ENCODE data around the gene DLEC1.

The DLEC1 gene

DNA sequence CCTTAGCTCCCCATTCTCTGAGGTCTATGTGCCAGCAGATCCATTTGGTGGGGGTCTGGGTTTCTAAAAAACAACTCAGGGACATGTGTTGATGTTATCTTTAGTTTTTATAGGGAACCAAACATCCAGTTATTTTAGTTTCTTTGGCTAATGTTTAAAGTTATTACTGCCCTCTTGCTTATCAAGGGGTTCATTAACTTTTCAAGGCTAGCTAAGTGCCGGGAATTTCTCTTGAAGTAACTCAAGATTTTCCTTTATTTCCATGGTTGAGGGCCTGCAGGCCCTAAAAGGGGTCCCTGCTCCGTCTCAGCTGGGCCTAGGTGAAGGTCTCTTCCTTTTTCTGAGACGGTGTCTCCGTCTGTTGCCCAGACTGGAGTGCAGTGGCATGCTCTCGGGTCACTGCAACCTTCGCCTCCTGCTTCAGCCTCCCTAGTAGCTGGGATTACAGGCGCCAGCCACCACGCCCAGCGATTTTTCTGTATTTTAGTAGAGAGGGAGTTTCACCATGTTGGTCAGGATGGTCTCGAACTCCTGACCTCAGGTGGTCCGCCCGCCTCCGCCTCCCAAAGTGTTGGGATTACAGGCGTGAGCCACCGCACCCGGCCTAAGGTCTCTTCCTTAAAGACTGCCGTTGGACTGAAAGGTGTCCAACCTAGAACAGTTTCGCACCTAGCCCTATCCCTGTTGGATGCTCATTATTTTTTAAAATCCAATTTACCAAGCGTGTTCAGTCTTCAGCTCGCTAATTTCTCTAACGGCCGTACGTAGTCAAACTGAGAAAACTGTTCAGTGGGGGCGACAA is 125.0 kb downstream of the DLEC1 start:
- no peak for DNase-seq

DNA sequence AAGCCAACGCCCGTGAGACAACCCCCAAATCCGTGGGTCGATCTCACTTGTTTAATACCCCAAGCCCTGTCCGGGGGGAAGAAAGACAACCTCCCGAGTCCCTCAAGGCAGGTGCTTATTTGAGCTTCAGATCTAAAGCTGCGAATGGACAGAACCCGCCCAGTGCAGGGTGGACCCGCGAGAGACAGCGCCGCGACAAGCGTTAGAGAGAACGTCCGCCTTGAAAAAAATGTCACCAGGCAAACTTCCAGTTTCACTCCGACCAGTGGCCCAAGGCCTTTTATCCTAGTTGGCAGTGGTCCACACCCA is 125.6 kb downstream of the DLEC1 start:
- no peak for DNase-seq

DNA sequence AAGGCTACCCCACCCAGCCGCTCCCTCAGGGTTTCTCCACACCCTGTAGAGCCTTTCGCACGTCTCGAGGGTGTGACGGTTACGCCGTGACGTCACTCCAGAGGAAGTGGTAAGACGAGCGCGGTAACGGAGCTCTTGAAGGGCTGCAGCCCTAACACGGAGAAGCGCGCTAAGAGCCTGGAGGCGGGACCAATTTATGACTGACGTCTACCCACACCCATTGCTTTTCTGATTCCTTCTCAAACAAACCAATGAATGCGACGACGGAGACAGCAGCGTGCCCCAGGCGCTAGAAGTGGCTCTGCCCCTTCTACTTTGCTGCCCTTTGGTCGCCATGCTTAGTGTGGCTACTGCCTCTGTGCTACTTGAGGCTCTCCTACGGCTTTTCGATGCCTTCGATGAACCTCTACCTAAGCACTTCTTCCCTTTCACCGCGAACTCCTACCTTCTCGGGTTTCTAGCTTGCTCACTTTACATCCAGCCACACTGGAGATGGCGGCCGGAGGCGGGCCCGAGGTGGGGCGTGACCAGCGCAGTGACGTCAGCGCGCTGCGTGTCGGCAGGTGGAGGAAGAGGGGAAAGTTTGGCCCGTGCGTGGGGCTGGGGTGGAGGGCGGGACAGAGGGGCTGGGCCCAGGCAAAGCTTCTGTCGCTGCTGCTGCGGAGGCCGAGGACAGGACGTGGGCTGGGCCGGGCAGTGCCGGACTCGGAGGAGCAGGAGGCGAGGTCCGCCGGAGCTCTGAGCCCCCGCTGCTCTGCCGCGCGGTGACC is 126.1 kb downstream of the DLEC1 start, which contains the start of gene OXSR1:
TSS of gene OXSR1 (plus strand) at position 586 of the 770 bp plus-strand sequence. CDS start 340 bp downstream, outside the sequence.
- DNase-seq: peak; percentile 98

DNA sequence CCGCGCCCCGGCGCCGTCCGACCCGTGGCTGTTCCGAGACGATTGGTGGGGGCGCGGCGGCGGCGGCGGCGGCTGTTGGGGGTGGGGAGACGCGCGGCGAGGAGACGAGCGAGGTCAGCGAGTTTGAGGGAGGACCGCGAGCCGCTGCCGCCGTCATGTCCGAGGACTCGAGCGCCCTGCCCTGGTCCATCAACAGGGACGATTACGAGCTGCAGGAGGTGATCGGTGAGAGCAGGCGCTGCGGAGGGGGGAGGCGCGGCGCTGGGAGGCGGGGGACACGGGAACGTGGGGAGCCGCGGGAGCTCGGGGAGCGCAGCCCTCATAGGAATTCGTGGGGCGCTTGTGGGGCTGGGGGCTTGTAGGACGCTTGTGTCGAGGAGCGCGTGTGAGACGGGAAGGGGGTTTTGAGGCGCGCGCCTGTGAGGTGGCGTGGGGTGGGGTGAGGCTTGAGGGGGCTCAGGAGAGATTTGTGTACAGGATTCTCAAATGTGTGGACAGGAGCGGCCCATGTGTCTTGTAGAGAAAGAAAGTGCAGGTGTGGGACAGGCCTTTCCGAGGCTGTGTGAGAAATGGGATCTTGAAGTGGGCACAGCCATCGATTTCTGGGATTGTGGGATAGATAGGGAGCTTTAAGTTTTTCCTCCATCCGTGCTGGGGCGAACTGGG is 126.8 kb downstream of the DLEC1 start:
- DNase-seq: no peak

DNA sequence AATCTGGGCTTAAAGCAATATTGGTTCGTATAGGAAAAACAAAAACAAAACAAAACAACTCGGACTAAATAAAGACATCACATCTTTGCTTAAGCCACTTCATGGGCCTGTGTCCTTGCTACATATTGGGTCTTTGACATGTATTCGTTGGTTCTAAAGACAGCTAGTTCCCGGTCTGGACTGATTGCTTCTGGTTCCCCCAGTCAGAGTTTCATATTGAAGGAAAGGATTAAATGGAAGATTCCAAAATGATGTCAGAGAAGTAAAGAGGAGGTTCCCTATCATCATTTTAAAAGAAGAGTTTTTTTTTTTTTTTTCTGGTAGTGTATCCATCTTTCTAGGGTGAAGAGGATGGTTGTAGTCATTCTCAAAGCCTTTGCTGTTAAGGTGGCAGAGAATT is 128.6 kb downstream of the DLEC1 start:
- no peak for DNase-seq

DNA sequence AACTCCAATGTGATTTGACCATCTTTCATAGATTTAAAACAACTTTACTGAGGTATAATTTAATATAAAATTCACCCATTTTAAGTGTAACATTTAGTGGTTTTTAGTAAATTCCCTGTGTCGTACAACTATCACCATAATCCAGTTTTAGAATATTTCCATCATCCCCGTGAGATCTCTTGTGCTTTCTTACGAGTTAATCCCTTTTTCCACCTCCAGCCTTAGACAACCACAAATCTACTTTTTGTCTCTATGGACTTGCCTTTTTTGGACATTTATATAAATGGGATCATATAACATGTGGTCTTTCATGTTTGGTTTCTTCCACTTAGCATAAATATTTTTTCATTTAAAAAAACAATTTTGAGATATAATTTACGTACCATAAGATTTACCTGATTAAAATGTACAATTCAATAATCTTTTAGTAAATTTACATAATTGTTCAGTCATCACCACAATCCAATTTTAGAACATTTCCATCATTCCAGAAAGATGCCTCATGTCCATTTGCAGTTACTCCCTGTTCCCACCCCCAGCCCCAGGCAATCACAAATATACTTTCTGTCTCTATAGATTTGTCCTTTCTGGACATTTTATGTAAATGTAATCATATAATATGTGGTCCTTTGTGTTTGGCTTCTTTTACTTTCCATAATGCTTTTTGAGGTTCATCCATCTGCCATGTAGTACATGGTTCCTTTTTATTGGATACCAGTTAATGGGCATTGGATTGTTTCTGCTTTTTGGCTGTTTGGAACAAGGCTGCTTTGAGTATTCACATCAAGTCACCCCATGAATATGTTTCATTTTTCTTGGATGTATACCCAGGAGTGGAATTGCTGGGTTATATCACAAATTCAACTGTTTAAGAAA is 129.4 kb downstream of the DLEC1 start:
- no peak for DNase-seq

DNA sequence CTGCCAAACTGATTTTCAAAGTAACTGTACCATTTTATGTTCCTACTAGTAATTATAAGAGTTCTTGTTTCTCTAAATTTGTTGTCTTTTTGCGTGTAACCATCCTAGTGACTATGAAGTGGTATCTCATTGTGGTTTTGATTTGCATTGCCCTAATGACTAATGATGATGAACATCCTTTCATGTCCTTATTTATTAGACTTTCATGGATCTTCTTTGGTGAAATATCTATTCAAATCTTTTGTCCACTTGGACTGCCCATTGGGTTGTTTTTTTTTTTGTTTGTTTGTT is 130.0 kb downstream of the DLEC1 start:
- no peak for DNase-seq

DNA sequence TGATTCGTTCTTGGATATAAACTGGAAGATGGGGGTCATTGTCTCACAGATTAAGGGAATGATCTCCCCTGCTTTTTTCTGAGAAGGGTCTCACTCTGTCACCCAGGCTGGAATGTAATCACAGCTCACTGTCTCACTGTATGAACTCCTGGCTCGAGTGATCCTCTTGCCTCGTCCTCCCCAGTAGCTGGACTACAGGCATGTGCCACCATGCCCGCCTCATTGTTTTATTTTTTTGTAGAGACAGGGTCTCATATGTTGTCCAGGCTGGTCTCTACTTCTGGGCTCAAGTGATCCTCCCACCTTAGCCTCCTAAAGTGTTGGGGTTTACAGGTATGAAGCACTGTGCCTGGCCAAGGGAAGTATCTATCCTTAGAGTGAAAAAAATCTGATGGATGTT is 131.7 kb downstream of the DLEC1 start:
- DNase-seq: no peak

DNA sequence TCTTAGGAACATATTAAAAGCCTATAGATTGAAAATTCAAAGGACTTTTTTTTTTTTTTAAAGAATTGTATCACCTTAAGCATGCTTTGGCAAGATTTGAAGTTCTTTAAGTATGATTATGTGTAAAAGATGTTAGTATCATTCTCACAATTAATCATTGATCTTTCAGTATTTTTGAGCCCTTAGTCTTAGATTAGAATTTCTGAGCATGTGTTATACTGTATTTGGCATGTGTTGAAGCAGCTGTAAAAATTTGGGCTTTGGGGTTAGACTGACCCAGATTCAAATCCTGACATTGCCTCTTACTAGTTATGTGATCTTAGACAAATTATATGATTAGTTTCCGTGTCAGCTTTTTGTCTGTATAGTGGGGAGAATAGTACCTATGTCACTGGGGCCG is 132.6 kb downstream of the DLEC1 start:
- no peak for DNase-seq

All from activated effector memory CD4-positive, alpha-beta T cell treated with anti-CD3 and anti-CD28 coated beads, Interleukin-2, amount 50 U/mL, for 16 hours (primary cell).